PFSK-1 (cell line): ENCODE results near the gene TK2.

Source experiments
- POLR2AphosphoS5 ChIP-seq: IDR thresholded peaks from 2 replicates; pipeline ENCODE4 v1.6.1; 2012; ENCODE audit warnings: low read depth, mild to moderate bottlenecking, control low read depth, low read length, moderate library complexity
- TF ChIP-seq, protein P1 (sequence below), 2 experiments: IDR thresholded peaks; 2 replicates each; pipeline versions ENCODE4 v1.6.1 to v1.8.0; 2011 to 2012; ENCODE audit warnings: low read depth in 2 of 2, low read length in 2 of 2, control low read depth in 1 of 2, inconsistent platforms in 1 of 2, mild to moderate bottlenecking in 1 of 2, moderate library complexity in 1 of 2; ENCODE audit not compliant: insufficient read depth in 1 of 2

- TF ChIP-seq POLR2AphosphoS5: no peak
- TF ChIP-seq, protein P1, sequence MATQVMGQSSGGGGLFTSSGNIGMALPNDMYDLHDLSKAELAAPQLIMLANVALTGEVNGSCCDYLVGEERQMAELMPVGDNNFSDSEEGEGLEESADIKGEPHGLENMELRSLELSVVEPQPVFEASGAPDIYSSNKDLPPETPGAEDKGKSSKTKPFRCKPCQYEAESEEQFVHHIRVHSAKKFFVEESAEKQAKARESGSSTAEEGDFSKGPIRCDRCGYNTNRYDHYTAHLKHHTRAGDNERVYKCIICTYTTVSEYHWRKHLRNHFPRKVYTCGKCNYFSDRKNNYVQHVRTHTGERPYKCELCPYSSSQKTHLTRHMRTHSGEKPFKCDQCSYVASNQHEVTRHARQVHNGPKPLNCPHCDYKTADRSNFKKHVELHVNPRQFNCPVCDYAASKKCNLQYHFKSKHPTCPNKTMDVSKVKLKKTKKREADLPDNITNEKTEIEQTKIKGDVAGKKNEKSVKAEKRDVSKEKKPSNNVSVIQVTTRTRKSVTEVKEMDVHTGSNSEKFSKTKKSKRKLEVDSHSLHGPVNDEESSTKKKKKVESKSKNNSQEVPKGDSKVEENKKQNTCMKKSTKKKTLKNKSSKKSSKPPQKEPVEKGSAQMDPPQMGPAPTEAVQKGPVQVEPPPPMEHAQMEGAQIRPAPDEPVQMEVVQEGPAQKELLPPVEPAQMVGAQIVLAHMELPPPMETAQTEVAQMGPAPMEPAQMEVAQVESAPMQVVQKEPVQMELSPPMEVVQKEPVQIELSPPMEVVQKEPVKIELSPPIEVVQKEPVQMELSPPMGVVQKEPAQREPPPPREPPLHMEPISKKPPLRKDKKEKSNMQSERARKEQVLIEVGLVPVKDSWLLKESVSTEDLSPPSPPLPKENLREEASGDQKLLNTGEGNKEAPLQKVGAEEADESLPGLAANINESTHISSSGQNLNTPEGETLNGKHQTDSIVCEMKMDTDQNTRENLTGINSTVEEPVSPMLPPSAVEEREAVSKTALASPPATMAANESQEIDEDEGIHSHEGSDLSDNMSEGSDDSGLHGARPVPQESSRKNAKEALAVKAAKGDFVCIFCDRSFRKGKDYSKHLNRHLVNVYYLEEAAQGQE (IDR thresholded peaks at IDR 0.05; ENCODE audit: insufficient read depth in 1 of 2, low read depth in 2 of 2, low read length in 2 of 2): no peak
Observed at GRCh38 chr16:66474750-66475199, 75.1 kb downstream of the TK2 start.
